ENCODE data around the gene FXYD6.
"Not testable (repeated sequence)": the region's sequence is repeated elsewhere in the genome, so short reads cannot be mapped to it uniquely, and the experiment has no call there.

The FXYD6 gene, protein sequence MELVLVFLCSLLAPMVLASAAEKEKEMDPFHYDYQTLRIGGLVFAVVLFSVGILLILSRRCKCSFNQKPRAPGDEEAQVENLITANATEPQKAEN

DNA sequence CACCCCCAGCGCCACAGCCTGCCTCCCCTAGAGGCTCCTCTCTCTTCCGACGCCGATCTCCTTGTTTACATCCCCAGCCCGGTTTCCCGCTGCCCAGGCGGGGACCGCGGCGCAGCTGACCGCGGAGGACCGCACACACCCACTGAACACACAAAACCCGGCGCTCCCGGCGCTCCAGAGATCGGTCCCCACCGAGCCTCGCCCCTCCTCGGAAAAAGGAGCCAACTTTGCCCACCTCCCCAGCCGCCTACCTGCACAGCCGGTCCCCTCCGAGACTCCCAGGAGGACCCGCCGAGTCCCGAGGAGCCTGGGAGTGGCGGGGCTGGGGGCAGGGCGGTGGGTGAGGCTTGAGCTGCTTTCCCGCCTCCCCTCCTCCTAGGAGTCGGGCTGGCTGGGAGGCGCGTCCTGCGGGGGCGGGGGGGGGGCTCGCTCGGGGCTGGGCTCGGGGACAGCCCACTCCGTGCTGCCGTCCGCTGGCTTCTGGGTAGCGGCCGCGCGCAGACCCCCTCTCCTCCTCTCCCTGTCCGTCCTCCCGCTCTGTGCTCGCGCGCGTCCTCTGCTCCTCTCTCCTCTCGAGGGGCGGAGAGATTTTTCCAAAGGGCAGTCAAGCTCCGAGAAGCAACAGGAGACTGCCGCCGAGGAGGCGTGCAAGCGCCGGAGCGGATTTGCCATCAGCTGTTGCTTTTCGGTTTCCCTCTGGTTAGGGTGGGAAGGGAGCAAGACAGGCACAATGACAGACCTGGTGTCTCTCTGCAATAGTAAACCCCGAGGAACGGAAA is at the start of gene FXYD6:
Gene FXYD6 (minus strand): TSS at position 318 of the 779 bp plus-strand sequence. CDS start 33,882 bp downstream, outside the sequence.
- DNase-seq = no peak

- not testable (repeated sequence) for DNase-seq
These were observed 49.7 kb upstream of the FXYD6 start for GRCh38 chr11:117926166-117926565.

DNA sequence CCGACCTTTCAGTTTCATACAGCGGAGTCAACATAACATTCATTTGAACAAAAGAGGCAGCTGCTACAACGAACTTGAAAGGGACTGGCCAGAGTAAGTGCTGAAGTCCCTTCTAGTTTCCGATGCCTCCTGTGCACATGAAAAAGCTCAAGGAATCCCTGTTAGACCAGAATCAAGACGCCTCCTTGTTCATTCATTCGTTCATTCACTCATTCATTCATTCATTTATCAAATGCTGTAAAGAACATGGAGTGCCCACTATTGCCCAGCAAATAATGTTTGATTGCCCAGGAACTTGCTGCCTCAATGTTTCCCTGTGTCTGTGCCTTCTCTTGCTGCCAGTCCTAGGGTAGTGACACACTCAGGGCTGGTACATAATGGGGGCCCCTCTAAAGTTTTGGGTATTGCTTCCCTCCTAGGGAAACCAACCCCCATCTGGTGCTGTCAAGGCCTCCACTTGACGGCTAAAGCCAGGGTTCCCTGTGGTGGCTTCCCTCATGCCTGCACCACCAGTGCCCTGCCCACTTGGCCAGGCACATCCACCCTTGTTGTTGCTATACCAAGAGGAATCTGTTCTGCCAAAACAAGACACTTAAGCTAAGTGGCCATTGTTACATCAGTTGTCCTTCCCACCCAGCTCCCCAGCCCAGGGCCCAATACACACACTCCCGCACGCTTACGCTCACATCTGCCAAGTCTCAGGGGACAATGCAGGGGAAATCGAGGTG is 48.9 kb upstream of the FXYD6 start:
- no peak for DNase-seq

GRCh38 chr11:117924631-117925170 is 48.2 kb upstream of the FXYD6 start:
- DNase-seq = no peak

GRCh38 chr11:117923773-117924172 is 47.3 kb upstream of the FXYD6 start:
- DNase-seq = no peak

DNA sequence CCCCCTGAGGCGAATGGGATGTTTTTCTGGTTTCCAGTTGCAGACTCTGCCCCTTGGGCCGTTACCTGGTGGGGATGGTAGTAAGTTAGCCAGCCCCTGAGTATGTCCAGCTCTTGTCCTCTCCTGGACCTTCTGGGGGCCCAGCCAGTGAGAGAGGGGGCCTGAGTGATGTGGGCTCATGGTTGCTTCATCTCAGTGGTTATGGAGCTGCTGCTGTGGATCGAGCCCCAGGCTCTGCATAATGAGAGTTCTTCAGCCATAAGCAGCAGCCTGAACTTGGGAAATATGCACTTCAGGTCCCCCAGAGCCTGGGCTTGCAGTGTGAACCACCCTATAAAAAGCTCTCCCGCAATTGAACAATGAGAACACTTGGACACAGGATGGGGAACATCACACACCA is 46.8 kb upstream of the FXYD6 start:
- DNase-seq = no peak

- no peak for DNase-seq
These were observed 45.4 kb upstream of the FXYD6 start for GRCh38 chr11:117921893-117922292.

DNA sequence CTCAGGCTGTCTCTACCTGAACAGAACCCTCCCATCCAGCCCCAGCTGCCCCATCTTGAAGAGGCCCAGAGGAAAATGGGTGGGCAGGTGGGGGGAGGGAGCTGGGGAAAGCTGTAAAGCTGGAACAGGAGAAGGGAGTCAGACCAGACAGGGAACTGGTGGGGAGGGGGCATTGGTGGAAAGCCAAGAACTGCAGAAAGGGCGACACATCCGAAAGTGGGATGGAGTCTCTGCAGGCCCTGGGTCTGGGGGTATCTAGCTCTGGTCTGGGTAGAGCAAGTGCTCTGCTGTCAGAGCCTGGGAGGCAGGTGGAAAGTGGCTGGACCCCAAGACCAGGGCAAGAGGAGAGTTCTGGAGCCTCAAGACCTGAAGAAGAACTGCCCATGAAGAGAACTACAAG is 45.0 kb upstream of the FXYD6 start:
- no peak for DNase-seq

DNA sequence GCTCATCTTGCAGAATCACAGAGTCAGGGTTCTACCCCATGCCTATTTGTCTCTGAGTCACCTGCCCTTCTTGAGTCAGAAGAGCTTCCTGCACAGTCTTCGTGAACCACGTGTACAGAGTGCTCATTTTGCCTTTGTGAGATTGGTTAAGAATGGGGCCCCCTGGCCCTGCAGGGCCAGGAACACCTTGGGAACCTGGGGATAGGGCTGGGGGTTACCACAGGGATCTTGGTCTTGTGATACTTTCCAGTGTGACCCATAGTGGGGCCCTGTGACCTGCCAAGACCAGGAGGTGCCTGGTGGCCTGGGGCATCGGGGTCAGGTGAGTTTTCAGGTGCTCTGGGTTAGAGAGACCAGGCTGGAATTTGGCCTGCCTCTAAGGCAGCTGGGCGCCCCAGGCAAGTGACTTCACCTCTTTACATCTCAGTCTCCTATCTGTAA is 43.3 kb upstream of the FXYD6 start:
- DNase-seq = no peak

GRCh38 chr11:117919341-117919740 is 42.9 kb upstream of the FXYD6 start:
- DNase-seq = no peak

DNA sequence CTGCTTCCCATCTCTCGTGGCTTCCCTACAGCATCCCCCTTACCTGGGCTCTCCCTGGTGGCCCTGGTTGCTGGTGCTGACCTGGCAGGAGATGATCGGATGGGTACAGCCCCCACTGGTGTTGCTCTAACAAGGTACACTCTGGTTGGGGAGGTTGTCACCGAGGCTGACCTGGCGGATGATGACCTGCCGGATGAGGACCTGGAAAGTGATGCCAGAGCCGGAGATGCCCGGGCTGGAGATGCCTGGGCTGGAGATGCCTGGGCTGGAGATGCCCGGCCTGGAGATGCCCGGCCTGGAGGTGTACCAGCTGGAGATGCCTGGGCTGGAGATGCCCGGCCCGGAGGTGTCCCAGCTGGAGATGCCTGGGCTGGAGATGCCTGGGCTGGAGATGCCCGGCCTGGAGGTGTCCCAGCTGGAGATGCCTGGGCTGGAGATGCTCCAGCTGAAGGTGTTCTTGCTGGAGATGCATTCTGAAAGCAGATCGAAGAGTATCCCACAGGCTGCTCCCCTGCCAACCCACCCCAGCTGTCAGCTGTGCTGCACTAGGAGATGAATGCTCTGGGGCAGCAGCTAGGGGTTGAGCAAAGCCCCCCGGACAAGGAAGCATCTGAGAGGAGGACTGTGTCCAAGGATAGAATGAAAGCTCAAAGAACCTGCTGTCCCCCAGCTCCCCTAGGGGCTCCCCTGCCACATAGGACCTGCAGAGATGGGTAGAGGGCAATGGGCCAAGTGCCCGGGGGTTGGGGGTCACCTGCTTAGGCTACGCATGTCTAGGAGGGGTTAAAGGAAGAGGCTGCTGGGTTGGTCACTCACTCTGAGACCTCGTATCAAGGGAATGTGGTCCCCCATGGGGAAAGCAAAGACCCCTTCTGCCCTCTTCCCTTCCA is 42.2 kb upstream of the FXYD6 start:
- no peak for DNase-seq

- no peak for DNase-seq
These were observed 41.2 kb upstream of the FXYD6 start for GRCh38 chr11:117917591-117918151.

- no peak for DNase-seq
These were observed 40.5 kb upstream of the FXYD6 start for GRCh38 chr11:117916956-117917355.

GRCh38 chr11:117915672-117916235 is 39.3 kb upstream of the FXYD6 start:
- no peak for DNase-seq

GRCh38 chr11:117914991-117915618 is 38.6 kb upstream of the FXYD6 start:
- no peak for DNase-seq

DNA sequence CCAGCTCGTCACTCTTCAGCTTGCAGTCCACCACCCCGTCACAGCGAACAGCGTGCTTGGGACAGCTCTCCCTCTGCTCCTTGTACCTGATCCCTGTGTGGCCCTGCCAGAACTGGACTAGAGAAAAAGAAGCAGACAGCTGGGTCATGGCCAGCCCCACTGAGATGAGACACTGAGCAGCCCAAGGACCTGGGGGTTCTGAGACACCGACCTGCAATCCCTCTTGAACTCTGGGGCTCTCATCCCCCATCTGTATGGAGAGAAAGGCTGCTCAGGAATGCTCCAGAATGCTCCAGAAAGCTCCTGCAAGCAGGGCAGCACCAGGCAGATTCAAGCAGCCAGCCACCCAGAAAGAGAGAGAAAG is 37.9 kb upstream of the FXYD6 start:
- DNase-seq = no peak

- no peak for DNase-seq
These were observed 37.4 kb upstream of the FXYD6 start for GRCh38 chr11:117913736-117914397.

DNA sequence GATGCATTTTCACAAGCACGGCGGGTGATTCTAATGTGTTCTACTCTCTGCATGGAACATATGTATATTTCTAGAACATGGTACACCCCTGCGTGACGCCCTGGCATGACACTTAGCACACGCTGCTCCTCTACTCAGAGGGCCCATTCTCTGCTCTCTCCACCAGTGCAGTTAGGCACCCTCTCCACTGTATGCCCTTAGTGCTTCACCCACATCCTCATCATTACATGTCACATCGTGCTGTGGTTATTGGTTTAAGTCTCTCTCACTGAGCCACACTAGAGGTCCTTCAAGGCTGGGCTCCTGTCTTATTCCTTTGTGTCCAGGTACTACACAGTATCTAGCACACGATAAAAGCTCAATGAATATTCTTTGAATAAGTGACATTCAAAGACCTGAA is 36.0 kb upstream of the FXYD6 start:
- no peak for DNase-seq

GRCh38 chr11:117911694-117912093 is 35.2 kb upstream of the FXYD6 start:
- no peak for DNase-seq

DNA sequence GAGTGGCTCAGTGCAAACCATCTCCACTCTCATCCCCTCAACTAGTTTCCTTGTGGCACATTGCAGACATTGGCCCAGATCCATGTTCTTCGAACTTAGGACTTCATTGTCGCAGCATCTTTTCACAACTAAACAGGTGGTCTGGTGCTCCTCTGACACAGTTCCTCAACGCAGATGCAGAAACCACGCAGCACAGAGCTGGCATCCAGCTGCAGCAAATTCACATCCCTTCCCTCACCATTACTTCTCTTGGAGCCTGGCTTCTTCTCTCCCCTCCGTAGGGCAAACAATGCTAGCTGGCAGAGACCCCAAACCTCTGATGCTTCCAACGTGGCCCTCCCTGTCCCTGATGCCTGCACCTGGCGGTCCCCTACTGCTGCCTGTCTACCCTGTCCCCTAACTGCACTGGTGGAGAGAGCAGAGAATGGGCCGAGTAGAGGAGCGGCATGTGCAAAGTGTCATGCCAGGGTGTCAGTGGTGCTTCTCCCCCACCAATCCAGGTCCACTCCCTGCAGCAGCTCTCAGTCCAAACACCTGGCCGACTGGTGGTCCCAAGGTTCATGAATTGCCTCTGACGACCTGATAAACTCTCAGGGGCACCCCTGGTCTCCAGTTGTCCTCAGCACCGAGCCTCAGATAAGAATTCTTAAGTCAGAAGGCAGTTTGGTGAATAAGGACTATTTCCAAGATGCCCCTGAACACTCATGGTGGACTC is 34.6 kb upstream of the FXYD6 start:
- no peak for DNase-seq

Data from activated naive CD4-positive, alpha-beta T cell treated with anti-CD3 and anti-CD28 coated beads, Interleukin-2, amount 50 U/mL, for 16 hours (primary cell).